ENCODE measurements around the gene CIROP.
"Not testable (repeated sequence)": the region's sequence is repeated elsewhere in the genome, so short reads cannot be mapped to it uniquely, and the experiment has no call there.

The CIROP gene

GRCh38 chr14:23109769-23110168 lies 5.0 kb upstream of the CIROP start:
- TF ChIP-seq CTCF (conservative IDR thresholded peaks at IDR 0.05; ENCODE audit: control insufficient read depth, insufficient read depth, low read depth, low read length) = no peak
- no peak for DNase-seq (ENCODE audit: low read depth)

GRCh38 chr14:23108169-23108568 lies 3.4 kb upstream of the CIROP start:
- DNase-seq (ENCODE audit: low read depth); H3K4me3 ChIP-seq (ENCODE audit: control insufficient read depth, low read depth, low read length): not testable (repeated sequence)

More at GRCh38 chr14:23109769-23110168, 5.0 kb upstream of the CIROP start:
- no peak overlapping the region for H3K4me3 ChIP-seq (ENCODE audit: control insufficient read depth, low read depth, low read length)

GRCh38 chr14:23107620-23108019 lies 2.8 kb upstream of the CIROP start:
- H3K4me3 ChIP-seq (ENCODE audit: control insufficient read depth, low read depth, low read length) = not testable (repeated sequence)

GRCh38 chr14:23106747-23107045 lies 1.9 kb upstream of the CIROP start:
- TF ChIP-seq CTCF (conservative IDR thresholded peaks at IDR 0.05; ENCODE audit: control insufficient read depth, insufficient read depth, low read depth, low read length) = no peak
- no peak for DNase-seq (ENCODE audit: low read depth)
- no peak overlapping the region for H3K4me3 ChIP-seq (ENCODE audit: control insufficient read depth, low read depth, low read length)

More at GRCh38 chr14:23107620-23108019, 2.8 kb upstream of the CIROP start:
- not testable (repeated sequence) for DNase-seq (ENCODE audit: low read depth)

GRCh38 chr14:23105348-23105824 lies 597 bp upstream of the CIROP start:
- no peak for DNase-seq (ENCODE audit: low read depth)
- no peak for TF ChIP-seq CTCF (conservative IDR thresholded peaks at IDR 0.05; ENCODE audit: control insufficient read depth, insufficient read depth, low read depth, low read length)
- H3K4me3 ChIP-seq (ENCODE audit: control insufficient read depth, low read depth, low read length) = no peak overlapping the region

GRCh38 chr14:23104070-23104590 lies 659 bp downstream of the CIROP start:
- TF ChIP-seq CTCF (conservative IDR thresholded peaks at IDR 0.05; ENCODE audit: control insufficient read depth, insufficient read depth, low read depth, low read length) = no peak
- no peak overlapping the region for H3K4me3 ChIP-seq (ENCODE audit: control insufficient read depth, low read depth, low read length)
- DNase-seq (ENCODE audit: low read depth) = no peak

- H3K4me3 ChIP-seq (ENCODE audit: control insufficient read depth, low read depth, low read length) = no peak overlapping the region
- no peak for TF ChIP-seq CTCF (conservative IDR thresholded peaks at IDR 0.05; ENCODE audit: control insufficient read depth, insufficient read depth, low read depth, low read length)
- no peak for DNase-seq (ENCODE audit: low read depth)
These were observed 1.2 kb downstream of the CIROP start for GRCh38 chr14:23103581-23103980.

- no peak overlapping the region for H3K4me3 ChIP-seq (ENCODE audit: control insufficient read depth, low read depth, low read length)
- DNase-seq (ENCODE audit: low read depth) = no peak
- no peak for TF ChIP-seq CTCF (conservative IDR thresholded peaks at IDR 0.05; ENCODE audit: control insufficient read depth, insufficient read depth, low read depth, low read length)
These were observed 2.0 kb downstream of the CIROP start for GRCh38 chr14:23102801-23103200.

Data from fibroblast of mammary gland (primary cell).